AG10803 (cell line): ENCODE results near the gene MCM3AP.

Experiments used
- DNase-seq: peaks from one replicate; pipeline ENCODE4 v3.0.0; 2010; ENCODE audit warnings: low read depth
- H3K4me3 ChIP-seq: 2 replicates; pipeline ENCODE4 v1.5.1; 2011; ENCODE audit warnings: mild to moderate bottlenecking, low read length, control low read depth
- TF ChIP-seq, protein P1 (sequence below): conservative IDR thresholded peaks from 2 replicates; pipeline ENCODE4 v1.5.1; 2011; ENCODE audit warnings: mild to moderate bottlenecking, low read length, control low read depth, inconsistent platforms

Gene MCM3AP

DNA sequence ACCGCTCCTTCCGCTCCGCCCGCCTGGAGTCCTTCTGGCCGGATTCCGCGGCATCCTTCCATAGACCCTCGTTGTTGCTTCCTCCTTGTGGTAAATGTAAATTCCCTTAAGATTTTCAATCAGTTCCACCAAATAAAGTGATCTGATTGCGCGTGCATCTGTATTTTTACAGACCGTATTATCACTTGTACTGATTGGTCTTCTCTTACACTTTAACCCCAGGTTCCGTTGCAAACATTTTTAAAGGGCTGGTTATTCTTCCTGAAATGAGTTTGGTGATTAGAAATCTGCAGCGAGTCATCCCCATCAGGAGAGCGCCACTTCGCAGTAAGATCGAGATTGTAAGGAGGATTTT lies 1.2 kb upstream of the MCM3AP start:
- H3K4me3 ChIP-seq = peak overlapping the region; percentile 77
- DNase-seq = peak; percentile 75
- TF ChIP-seq, protein P1, sequence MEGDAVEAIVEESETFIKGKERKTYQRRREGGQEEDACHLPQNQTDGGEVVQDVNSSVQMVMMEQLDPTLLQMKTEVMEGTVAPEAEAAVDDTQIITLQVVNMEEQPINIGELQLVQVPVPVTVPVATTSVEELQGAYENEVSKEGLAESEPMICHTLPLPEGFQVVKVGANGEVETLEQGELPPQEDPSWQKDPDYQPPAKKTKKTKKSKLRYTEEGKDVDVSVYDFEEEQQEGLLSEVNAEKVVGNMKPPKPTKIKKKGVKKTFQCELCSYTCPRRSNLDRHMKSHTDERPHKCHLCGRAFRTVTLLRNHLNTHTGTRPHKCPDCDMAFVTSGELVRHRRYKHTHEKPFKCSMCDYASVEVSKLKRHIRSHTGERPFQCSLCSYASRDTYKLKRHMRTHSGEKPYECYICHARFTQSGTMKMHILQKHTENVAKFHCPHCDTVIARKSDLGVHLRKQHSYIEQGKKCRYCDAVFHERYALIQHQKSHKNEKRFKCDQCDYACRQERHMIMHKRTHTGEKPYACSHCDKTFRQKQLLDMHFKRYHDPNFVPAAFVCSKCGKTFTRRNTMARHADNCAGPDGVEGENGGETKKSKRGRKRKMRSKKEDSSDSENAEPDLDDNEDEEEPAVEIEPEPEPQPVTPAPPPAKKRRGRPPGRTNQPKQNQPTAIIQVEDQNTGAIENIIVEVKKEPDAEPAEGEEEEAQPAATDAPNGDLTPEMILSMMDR = no peak

DNA sequence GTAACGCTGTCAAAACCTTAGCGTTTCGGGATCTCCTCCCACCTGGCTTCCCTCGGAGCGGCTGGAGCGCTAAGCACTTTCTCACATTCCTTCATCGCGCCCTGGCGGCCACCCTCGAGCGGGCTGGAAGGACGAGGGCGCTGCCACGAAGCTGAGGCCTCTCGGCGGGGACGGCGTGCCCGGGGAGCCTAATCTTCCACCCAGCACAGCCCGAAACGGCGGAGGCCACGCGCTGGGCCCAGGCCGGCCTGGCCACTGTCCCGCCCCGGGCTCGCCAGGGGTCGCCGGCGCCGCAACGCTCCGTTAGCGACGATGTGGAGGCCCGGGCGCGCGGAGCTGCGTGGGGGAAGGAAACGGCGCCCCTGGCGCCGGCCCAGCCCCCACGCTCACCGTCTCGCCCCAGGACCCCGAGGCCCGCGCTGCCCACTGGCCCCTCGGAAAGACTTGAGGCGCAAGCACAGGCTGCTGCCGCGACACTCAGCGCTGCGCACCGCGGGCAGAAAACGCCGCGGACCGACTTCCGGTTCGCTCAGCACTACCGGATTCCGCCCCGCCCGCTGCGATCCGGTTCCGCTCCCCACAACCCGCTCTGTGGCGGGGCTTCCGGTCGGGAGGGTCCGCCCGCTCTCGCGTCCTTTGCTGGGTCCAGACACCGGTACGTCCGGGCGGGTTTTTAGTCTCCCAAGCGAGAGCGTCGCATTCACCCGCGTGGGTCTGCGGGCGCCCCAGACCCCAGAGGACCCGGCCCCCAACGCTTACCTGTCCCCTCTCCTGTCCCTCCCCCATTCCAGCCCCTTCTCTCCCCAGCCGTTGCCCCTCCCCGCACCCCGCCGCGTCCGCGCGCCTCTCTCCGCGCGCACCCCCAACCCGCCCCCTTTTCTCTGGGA lies 593 bp upstream of the MCM3AP start, which contains the start of gene YBEY:
Gene YBEY (plus strand): TSS at position 582 of the 887 bp plus-strand sequence. CDS start 572 bp downstream, outside the sequence.
- peak within 1 kb of the TSS; percentile 77 for H3K4me3 ChIP-seq
- DNase-seq = peak; percentile 91
- TF ChIP-seq, protein P1 = peak; percentile 42

DNA sequence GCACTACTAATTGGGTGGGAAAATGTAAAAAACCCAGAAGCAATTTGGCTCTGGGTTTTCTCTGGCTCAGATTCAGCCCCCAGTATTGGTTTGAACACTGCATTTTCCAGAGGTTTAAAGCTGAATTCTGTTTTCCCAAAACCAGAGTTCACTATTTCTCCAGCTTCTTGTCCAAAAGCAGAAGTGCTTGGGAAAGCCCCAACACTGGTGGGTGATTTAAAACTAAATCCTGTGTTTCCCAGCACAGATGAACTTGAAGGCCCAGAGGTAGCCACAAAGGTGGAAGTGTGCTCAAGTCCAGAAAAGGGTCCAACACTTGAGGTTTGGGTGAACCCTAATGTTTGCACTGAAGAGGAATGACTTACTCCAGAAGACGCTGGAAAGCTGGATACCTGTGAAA lies 678 bp downstream of the MCM3AP start:
- peak overlapping the region; percentile 77 for H3K4me3 ChIP-seq
- DNase-seq = no peak
- TF ChIP-seq, protein P1 = no peak

GRCh38 chr21:46284077-46284644 lies 1.2 kb downstream of the MCM3AP start:
- no peak for DNase-seq
- H3K4me3 ChIP-seq = no peak overlapping the region
- TF ChIP-seq, protein P1 = no peak

- no peak for DNase-seq
- TF ChIP-seq, protein P1 = no peak
- H3K4me3 ChIP-seq = no peak overlapping the region
These were observed 10.5 kb downstream of the MCM3AP start for GRCh38 chr21:46274797-46275390.

- no peak overlapping the region for H3K4me3 ChIP-seq
- no peak for DNase-seq
- TF ChIP-seq, protein P1 = no peak
These were observed 12.1 kb downstream of the MCM3AP start for GRCh38 chr21:46273341-46273740.
